H9 (cell line): ENCODE measurements around the gene WNT5B. TPM values are rescaled to one million over a fixed set of nuclear protein-coding genes. Genes with fewer than 3 reads are reported as not detected.

Experiments
- DNase-seq: peaks from one replicate; pipeline ENCODE4 v3.0.0-alpha.2; 2017
- H2AFZ ChIP-seq: one replicate; pipeline ENCODE4 v1.6.1; 2013; ENCODE audit warnings: mild to moderate bottlenecking, low read length, control low read depth, moderate library complexity
- H2AK5ac ChIP-seq: 2 replicates; pipeline ENCODE4 v1.6.1; 2013; ENCODE audit warnings: low read length, control low read depth, mixed read lengths; ENCODE audit not compliant: insufficient read length
- H2BK120ac ChIP-seq: one replicate; pipeline ENCODE4 v1.6.1; 2013; ENCODE audit warnings: low read depth, mild to moderate bottlenecking, low read length, control low read depth, inconsistent platforms; ENCODE audit not compliant: poor library complexity, severe bottlenecking
- H2BK12ac ChIP-seq: 2 replicates; pipeline ENCODE4 v1.6.1; 2013; ENCODE audit warnings: low read length, control low read depth, mixed read lengths, low read depth; ENCODE audit not compliant: insufficient read length
- H2BK15ac ChIP-seq: 2 replicates; pipeline ENCODE4 v1.6.1; 2013; ENCODE audit warnings: low read depth, low read length, control low read depth
- H2BK20ac ChIP-seq: one replicate; pipeline ENCODE4 v1.6.1; 2013; ENCODE audit warnings: low read depth, mild to moderate bottlenecking, low read length, control low read depth, inconsistent platforms; ENCODE audit not compliant: poor library complexity, severe bottlenecking
- H2BK5ac ChIP-seq: 2 replicates; pipeline ENCODE4 v1.6.1; 2013; ENCODE audit warnings: low read length, control low read depth, mixed read lengths; ENCODE audit not compliant: insufficient read length
- H3K14ac ChIP-seq: 2 replicates; pipeline ENCODE4 v1.6.1; 2013; ENCODE audit warnings: low read length, control low read depth; ENCODE audit not compliant: insufficient read depth
- H3K18ac ChIP-seq: 2 replicates; pipeline ENCODE4 v1.6.1; 2013; ENCODE audit warnings: low read depth, mild to moderate bottlenecking, mixed read lengths, low read length, control low read depth; ENCODE audit not compliant: insufficient read length
- H3K23ac ChIP-seq: 2 replicates; pipeline ENCODE4 v1.6.1; 2013; ENCODE audit warnings: low read length, control low read depth, mixed read lengths, low read depth; ENCODE audit not compliant: insufficient read length
- H3K23me2 ChIP-seq: 2 replicates; pipeline ENCODE4 v1.6.1; 2013; ENCODE audit warnings: low read depth, mild to moderate bottlenecking, mixed read lengths, low read length, control low read depth; ENCODE audit not compliant: insufficient read length, poor library complexity, severe bottlenecking
- H3K27ac ChIP-seq: 2 replicates; pipeline ENCODE4 v1.5.1; 2013; ENCODE audit warnings: low read length, control low read depth, mixed read lengths, low read depth; ENCODE audit not compliant: insufficient read length
- H3K27me3 ChIP-seq: 2 replicates; pipeline ENCODE4 v1.6.1; 2013; ENCODE audit warnings: low read length, control low read depth, inconsistent platforms; ENCODE audit not compliant: insufficient read depth
- H3K4ac ChIP-seq: 2 replicates; pipeline ENCODE4 v1.6.1; 2013; ENCODE audit warnings: low read depth, mild to moderate bottlenecking, control low read depth, inconsistent platforms, low read length, moderate library complexity
- H3K4me1 ChIP-seq: 2 replicates; pipeline ENCODE4 v1.6.1; 2013; ENCODE audit warnings: low read length, control low read depth, inconsistent platforms; ENCODE audit not compliant: insufficient read depth
- H3K4me2 ChIP-seq: 2 replicates; pipeline ENCODE4 v1.6.1; 2013; ENCODE audit warnings: low read length, control low read depth, mixed read lengths; ENCODE audit not compliant: insufficient read length, insufficient read depth
- H3K56ac ChIP-seq: 2 replicates; pipeline ENCODE4 v1.6.1; 2013; ENCODE audit warnings: low read depth, mild to moderate bottlenecking, mixed read lengths, low read length, control low read depth; ENCODE audit not compliant: insufficient read length
- H3K79me1 ChIP-seq: 2 replicates; pipeline ENCODE4 v1.6.1; 2013; ENCODE audit warnings: low read depth, mild to moderate bottlenecking, moderate library complexity, low read length, control low read depth, inconsistent platforms; ENCODE audit not compliant: insufficient read depth, poor library complexity, severe bottlenecking
- H3K79me2 ChIP-seq: 2 replicates; pipeline ENCODE4 v1.6.1; 2013; ENCODE audit warnings: low read length, control low read depth, inconsistent platforms; ENCODE audit not compliant: insufficient read depth
- H3K9ac ChIP-seq: 2 replicates; pipeline ENCODE4 v1.6.1; 2013; ENCODE audit warnings: low read length, control low read depth, mixed read lengths; ENCODE audit not compliant: insufficient read length; ENCODE audit errors: extremely low read depth
- H3K9me3 ChIP-seq: one replicate; pipeline ENCODE4 v1.6.1; 2013; ENCODE audit warnings: low read depth, low read length, inconsistent platforms; ENCODE audit not compliant: control insufficient read depth
- H3T11ph ChIP-seq: one replicate; pipeline ENCODE4 v1.6.1; 2013; ENCODE audit warnings: mild to moderate bottlenecking, low read length, control low read depth, inconsistent platforms
- H4K20me1 ChIP-seq: one replicate; pipeline ENCODE4 v1.6.1; 2013; ENCODE audit not compliant: control insufficient read depth, insufficient read length, insufficient read depth
- H4K5ac ChIP-seq: 2 replicates; pipeline ENCODE4 v1.6.1; 2013; ENCODE audit warnings: low read depth, mild to moderate bottlenecking, mixed read lengths, low read length, control low read depth; ENCODE audit not compliant: insufficient read length
- H4K8ac ChIP-seq: replicated peaks from 2 replicates; pipeline ENCODE4 v1.6.1; 2013; ENCODE audit warnings: low read length, control low read depth, mixed read lengths, low read depth; ENCODE audit not compliant: insufficient read length
- H4K91ac ChIP-seq: 2 replicates; pipeline ENCODE4 v1.6.1; 2013; ENCODE audit warnings: low read depth, mild to moderate bottlenecking, moderate library complexity, mixed read lengths, low read length, control low read depth; ENCODE audit not compliant: insufficient read length
- H3K27ac Mint-ChIP-seq, 3 experiments: 2 replicates in 2 of 3; 3 replicates in 1 of 3; pipeline ENCODE4 v1.8.0; 2020 to 2021; ENCODE audit warnings: mixed read lengths in 3 of 3, mild to moderate bottlenecking in 1 of 3, moderate library complexity in 1 of 3
- H3K27me3 Mint-ChIP-seq: 2 replicates; pipeline ENCODE4 v1.8.0; 2021; ENCODE audit warnings: low read depth, mild to moderate bottlenecking, moderate library complexity, mixed read lengths
- H3K36me3 Mint-ChIP-seq, 3 experiments: 2 replicates in 2 of 3; 3 replicates in 1 of 3; pipeline ENCODE4 v1.8.0; 2020 to 2021; ENCODE audit warnings: low read depth in 3 of 3, mixed read lengths in 3 of 3; ENCODE audit not compliant: insufficient read depth in 1 of 3
- H3K4me1 Mint-ChIP-seq, 2 experiments: 2 replicates each; pipeline ENCODE4 v1.8.0; 2020; ENCODE audit warnings: mixed read lengths in 2 of 2
- H3K4me3 Mint-ChIP-seq, 2 experiments: 2 replicates in 1 of 2; 3 replicates in 1 of 2; pipeline ENCODE4 v1.8.0; 2020 to 2021; ENCODE audit warnings: mild to moderate bottlenecking in 2 of 2, mixed read lengths in 2 of 2, moderate library complexity in 1 of 2
- H3K9me3 Mint-ChIP-seq, 2 experiments: 2 replicates in 1 of 2; 3 replicates in 1 of 2; pipeline ENCODE4 v1.8.0; 2020; ENCODE audit warnings: mild to moderate bottlenecking in 2 of 2, mixed read lengths in 2 of 2, moderate library complexity in 1 of 2
- CTCF ChIP-seq: fragments of 200-600 bp; sonication (generic); conservative IDR thresholded peaks from 3 replicates; pipeline ENCODE4 v1.8.0; 2021; ENCODE audit warnings: antibody characterized with exemption, mild to moderate bottlenecking
- WGBS: extraction: QIAGEN DNeasy Blood & Tissue Kit; methylation state at CpG from one replicate; pipeline ENCODE4 v1.1.7; 2013; ENCODE audit warnings: missing lambda C conversion rate, low lambda C conversion rate, mixed read lengths; ENCODE audit not compliant: insufficient read length; ENCODE audit errors: extremely low coverage; 5-methylcytosine and 5-hydroxymethylcytosine counted together
- total RNA-seq: library from RNA; stranded (reverse); gene quantifications from 2 replicates; pipeline ENCODE4 v1.2.1, GENCODE V29; 2021

Gene WNT5B
- total RNA-seq, 1 experiment from 2014 or later: 1.5 TPM

- H2BK120ac ChIP-seq: no peak overlapping the region
- H3K23ac ChIP-seq: no peak overlapping the region
- WGBS: no CpG with 5 or more reads among the region's 3 CpGs
- no peak overlapping the region for H2BK12ac ChIP-seq
- no peak overlapping the region for H3K14ac ChIP-seq
- H3K23me2 ChIP-seq: peaks cover 27% of the 10 kb centered on the region
- H3K4ac ChIP-seq: no peak overlapping the region
- H3K27ac ChIP-seq: no peak overlapping the region
- Mint-ChIP-seq H3K9me3 (peaks cover 0 to 1% of the 10 kb centered on the region in 2 experiments; a peak in 3 of 5 replicates), H3K27me3 (peaks cover 83% of the 10 kb centered on the region), H3K36me3 (peaks cover 0 to 2% (median 0%) of the 10 kb centered on the region in 3 experiments; a peak in 1 of 7 replicates), H3K4me3 (peak overlapping the region; percentile 63 to 82), H3K4me1 (peaks cover 62 to 76% of the 10 kb centered on the region in 2 experiments), H3K27ac (peak overlapping the region in 2 of 3 experiments; percentile 17 to 20; a peak in 2 of 7 replicates)
- H2BK15ac ChIP-seq: no peak overlapping the region
- DNase-seq: no peak
- H2AK5ac ChIP-seq: no peak overlapping the region
- H3K9ac ChIP-seq: no peak overlapping the region
- H4K20me1 ChIP-seq: peaks cover 5% of the 10 kb centered on the region
- no peak overlapping the region for H3K56ac ChIP-seq
- no peak overlapping the region for H2BK20ac ChIP-seq
- H4K91ac ChIP-seq: no peak overlapping the region
- H3T11ph ChIP-seq: no peak overlapping the region
- H4K8ac ChIP-seq: no peak overlapping the region
- peak overlapping the region; percentile 78 for H3K4me2 ChIP-seq
- TF ChIP-seq CTCF: no peak; the same call in none of the 3 replicates
- peaks cover 15% of the 10 kb centered on the region for H3K4me1 ChIP-seq
- H3K9me3 ChIP-seq: no peaks in the 10 kb centered on the region
- no peaks in the 10 kb centered on the region for H3K79me1 ChIP-seq
- no peak overlapping the region for H4K5ac ChIP-seq
- H3K27me3 ChIP-seq: peaks cover 27% of the 10 kb centered on the region; the same call in 1 of the 2 replicates
- H2BK5ac ChIP-seq: no peak overlapping the region
- H3K79me2 ChIP-seq: no peaks in the 10 kb centered on the region; the same call in 1 of the 2 replicates
- H3K18ac ChIP-seq: no peak overlapping the region
- no peak overlapping the region for H2AFZ ChIP-seq
Observed at GRCh38 chr12:1591034-1591433, 38.0 kb upstream of the WNT5B start.
